Fibroblast of the conjunctiva (primary cell): ENCODE data around the gene FOXF2.

Experiments used
- DNase-seq: peaks from one replicate; pipeline ENCODE4 v3.0.0-alpha.2; 2010; ENCODE audit warnings: low read depth

FOXF2 gene

DNA sequence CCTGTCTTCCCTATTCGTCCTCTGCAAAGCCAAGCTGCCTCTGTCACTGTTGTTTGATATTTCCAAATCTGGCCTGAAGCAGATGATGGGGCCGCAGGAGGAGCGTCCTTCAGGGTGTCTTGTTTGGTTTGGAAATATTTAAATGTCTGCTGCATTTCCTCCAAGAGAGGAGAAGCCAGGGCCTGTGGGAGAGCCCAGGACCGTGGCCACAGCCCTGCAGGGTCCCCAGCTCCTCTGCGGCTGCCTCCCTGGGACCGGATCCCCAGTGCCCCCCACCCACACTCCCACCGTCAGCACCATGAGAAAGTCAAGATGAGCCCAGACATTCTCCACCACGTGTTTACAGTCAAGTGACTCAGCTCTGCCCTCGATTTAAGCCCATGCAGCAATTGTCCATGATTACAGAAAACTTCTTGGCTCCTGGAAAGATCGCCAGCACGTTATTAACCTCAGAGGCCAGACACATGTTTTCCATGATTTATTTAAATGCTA is 18.2 kb downstream of the FOXF2 start:
- DNase-seq: no peak

DNA sequence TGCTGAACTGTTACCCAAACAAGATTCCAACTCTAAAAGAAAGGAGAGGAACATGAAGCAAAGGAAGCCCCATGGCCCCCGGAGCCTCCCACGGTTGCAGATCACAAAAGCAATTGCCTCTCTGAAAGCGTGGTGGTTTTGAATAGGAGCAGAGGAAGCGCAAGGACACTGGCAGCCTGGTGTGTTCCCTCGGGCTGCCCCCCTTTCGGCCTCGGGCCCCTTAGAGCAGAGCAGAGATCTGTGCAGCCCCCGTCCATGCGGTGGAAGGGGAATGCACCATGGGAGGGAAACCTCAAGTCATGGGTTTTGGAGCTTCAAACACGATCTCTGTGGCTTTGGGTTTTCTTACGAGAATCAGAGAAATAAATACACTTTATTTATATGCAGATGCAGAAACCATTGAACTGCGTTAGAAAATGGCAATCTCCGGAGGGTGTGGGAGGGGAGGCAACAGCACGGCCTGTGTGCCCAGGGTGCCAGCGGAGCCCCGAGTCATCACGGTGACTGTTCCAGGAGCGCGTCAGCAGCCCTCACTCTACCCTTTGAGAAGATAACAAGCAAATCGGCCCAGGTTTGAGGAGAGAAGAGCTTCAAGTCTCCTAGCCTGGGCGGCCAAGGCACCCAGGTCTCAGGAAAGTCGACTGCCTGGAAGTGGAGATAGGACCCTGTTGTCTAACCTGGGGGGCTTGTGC is 20.5 kb downstream of the FOXF2 start:
- DNase-seq: no peak

DNA sequence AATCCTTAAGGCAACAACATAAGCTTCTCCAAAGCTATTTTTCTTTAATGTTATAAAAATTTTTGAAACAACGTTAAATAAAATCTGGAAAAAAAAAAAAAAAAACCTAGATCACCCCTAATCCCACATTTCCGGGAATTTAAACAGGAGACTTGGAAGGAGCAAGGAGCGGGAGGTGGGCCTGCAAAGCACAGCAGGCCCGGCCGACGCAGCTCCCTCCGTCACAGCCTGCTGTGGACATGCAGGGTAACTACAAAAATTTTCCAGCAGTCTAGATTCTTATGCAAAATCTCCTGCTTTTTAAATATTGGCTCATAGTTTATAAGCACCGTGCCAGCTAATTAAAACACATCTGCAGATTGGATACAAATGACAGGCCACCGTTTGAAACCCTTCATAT is 23.5 kb downstream of the FOXF2 start:
- DNase-seq: no peak

DNA sequence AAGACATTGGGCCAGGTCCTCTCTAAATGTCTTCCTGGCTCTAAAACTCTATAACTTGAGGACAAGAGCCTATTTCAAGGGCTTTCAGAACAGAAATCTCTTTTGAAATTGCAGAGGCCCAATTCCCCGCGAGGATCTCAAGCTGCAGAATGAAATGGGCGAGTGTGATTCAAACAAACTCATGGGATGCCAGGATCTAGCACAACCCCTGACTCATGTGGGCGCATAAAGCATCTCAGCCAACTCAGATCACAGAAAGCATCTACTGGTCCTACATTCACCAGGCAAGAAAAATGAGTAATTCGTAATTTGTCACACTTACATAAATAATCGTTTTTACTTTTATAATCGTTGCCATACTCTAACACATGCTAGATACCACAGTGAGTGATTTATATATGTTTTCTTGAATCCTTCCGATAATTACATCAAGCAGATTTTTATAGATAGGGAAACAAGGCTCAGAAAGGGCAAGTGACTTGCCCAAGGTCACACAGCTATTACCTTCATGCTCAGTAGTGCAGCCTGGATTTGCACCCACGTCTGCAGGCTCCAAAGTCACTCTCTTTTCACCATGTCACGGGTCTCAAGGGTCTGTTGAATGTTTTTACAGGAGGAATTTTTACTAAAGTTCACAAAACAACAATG is 26.2 kb downstream of the FOXF2 start:
- no peak for DNase-seq

DNA sequence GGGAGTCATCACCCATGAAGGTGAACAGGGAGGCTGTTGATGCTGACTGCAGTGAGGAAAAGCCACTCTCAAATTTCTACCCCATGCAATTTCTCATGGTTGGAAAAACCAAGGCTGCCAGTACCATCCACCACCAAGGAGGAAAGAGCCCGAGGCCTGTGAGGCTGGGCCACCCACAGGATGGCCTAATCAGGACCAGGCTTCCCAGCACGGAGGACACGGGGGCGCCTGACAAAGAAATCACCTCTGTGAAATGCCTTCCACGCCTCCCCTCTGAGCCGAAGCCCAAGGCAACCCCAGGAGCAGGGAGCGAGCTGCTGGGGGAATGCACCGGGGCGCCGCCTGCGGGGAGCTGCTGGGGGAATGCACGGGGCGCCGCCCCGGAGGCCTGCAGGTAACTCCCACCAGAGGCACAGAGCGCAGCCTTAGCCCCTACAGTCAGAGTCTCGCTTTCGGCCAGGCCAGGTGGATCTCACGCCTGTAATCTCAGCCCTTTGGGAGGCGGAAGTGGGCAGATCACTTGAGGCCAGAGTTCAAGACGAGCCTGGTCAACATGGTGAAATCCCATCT is 26.9 kb downstream of the FOXF2 start:
- no peak for DNase-seq

DNA sequence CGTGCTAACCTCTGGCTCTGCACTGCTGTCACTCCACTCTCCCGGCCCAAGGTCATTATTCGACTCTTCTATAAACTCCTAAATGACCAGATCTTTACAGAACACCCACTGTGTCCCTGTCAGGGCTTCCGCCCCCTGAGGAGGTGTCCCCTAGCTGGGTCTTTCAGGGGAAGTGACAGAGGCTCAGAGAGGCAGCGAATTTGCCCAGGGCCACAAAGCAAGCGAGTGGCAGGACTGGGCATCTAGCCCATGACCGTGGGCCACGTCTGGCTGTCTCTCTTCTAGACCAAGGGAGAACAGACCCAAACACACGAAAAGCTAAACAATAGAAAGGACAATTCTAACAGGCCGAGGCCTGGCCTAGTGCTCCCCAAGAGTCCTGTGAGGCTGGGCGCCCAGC is 27.4 kb downstream of the FOXF2 start:
- no peak for DNase-seq

DNA sequence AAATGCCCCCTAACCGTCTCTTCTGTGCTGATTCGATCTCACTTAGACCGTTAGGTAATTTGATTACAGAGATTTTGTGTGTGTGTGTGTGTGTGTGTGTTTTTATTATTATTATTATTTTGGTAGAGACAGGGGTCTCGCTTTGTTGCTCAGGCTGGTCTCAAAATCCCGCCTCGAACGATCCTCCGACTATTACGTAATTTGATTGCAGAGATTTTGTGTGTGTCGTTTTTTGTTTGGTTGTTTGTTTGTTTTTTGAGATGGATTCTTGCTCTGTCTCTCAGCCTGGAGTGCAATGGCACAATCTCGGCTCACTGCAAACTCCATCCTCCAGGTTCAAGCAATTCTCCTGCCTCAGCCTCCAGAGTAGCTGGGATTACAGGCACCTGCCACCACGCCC is 28.3 kb downstream of the FOXF2 start:
- DNase-seq: no peak

DNA sequence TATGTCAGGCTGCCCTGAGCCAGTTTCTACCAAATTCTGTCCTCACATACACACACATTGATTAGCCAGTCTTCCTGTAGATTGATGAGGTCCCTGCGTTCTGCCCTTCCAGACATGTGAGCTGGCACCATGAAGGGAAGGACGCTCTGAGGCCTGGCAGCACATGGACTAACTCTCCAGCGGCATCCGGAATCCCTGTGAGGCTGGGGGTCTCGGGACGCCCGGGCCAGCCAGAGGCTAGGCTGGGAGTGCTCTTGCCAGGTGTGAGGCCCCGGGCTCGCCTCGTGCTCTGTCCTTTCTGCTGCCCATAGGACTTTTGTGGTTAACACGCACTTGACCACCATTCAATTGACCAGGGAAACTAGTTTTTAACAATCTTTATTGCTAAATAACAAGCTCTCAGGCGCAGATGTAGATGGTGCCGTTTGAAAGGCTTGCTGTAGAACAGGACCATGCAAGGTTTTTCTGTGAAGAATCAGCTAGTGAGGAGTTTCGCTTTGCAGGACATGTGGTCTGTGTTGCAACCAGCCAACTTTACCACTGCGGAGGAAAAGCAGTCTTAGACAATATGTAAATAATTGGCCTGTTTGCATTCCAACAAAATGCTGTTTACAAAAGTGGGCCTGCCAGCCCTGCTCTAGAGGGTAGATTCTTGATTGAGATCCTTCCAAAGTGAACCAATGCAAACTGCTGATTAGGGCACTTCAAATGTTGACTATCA is 29.3 kb downstream of the FOXF2 start:
- DNase-seq: no peak

DNA sequence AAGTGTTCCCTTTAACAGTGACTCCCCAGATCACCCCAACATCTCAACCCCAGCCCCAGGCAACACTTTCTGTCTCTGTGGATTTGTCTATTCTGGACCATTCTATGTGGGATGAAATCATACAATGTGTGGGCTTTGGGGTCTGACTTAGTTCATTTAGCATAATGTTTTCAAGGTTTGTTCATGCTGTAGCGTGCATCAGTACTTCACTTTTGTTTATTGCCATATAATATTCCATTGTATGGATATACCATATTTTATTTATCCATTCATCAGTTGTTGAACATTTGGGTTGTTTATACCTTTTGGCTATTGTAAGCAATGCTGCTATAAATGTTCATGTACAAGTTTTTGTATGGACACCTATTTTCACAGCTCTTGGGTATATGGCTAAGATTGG is 31.0 kb downstream of the FOXF2 start:
- no peak for DNase-seq

DNA sequence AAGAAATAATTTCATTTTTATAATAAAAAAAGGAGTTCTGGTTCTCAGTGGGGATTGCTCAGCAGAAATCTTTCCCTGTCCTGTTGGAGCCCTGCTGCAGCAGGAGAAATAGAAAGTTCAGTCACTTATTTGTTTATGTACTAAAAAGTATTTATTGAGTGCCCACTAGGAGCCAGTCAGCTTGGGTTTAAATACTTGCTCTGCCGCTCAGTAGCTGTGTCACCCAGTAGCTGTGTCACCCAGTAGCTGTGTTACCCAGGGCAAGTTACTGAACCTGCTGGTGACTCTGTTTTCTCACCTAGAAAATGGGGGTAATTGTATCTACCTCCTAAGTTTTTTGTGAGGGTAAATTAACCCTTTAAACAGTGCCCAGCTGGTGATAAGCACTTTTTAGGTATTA is 32.9 kb downstream of the FOXF2 start:
- DNase-seq: no peak

DNA sequence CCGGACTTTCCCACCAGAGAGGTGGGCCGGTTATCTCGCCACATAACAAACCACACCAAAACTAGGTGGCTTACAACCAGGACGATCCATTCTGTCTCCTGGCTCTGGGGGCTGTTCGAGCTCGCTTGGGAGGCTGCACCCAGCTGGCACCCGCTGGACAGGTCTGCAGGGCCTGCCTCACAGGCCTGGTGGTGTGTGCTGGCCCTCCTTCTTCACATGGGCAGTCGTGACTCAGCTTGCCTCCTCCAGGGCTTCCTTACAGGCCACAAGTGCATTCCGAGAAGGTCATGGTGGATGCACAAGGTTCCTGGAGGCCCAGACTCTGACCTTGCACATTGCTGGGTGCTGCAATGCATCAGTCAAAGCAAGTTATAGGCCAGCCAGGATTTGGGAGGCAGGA is 34.2 kb downstream of the FOXF2 start:
- no peak for DNase-seq

DNA sequence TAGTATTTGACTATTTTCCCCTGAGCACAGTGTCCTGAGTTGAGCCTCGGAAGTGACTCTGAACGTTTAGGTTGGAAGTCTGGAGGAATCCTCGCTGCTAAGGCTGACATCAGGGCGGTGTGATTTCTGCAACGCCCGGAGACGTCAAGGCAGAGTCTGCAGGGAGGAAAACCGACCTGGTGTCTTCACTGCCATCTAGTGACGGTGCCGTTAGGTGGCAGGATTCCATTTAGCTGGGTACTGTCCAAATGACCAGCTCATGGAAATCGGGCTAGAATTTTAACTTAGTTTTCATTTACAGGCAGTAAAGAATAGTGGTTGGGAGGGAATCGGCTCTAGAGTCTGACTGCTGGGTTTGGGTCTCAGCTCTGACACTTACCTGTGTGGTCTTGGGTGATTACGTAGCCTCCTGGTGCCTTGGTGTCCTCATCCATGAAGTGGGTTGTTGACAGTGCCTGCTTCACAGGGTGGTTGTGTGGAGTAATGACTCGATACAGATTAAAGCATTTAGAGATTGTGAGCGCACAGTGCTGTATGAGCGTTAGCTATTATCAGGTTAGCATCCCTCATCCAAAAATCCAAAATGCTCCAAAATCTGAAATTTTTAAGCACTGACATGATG is 35.0 kb downstream of the FOXF2 start:
- DNase-seq: peak; percentile 41

DNA sequence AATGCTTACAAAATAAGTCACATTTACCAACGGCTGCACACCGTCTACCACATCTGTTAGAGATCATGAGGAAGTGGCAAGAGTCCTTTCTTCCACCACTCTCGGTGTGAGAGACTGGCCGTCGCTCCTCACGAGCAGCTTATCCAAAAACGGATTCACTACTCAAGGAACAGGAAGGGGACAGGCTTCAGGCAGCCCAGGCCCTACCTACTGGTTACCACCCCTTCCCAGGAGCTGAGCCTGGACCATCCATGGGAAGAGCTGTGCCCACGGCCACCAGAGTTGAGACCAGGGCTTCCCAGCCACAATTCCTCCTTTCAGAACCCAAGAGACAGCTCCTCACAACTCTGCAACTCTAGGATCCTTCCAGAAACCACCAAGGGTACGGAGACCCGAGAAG is 37.0 kb downstream of the FOXF2 start:
- no peak for DNase-seq

DNA sequence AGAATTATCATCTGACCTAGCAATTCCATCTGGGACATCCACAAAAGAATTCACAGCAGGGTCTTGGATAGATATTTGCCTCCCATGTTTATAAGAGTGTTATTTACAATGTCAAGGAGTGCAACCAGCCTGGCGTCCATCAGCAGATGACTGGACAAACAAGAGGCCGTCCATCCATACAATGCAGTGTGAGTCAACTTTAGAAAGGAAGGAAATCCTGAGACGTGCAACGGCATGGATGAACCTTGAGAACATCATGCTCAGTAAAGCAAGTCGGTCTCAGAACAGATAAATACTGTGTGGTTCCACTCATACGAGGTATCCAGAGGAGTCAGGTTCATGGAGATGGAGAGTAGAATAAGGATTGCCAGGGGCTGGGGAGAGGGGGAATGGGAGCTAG is 46.4 kb downstream of the FOXF2 start:
- no peak for DNase-seq

DNA sequence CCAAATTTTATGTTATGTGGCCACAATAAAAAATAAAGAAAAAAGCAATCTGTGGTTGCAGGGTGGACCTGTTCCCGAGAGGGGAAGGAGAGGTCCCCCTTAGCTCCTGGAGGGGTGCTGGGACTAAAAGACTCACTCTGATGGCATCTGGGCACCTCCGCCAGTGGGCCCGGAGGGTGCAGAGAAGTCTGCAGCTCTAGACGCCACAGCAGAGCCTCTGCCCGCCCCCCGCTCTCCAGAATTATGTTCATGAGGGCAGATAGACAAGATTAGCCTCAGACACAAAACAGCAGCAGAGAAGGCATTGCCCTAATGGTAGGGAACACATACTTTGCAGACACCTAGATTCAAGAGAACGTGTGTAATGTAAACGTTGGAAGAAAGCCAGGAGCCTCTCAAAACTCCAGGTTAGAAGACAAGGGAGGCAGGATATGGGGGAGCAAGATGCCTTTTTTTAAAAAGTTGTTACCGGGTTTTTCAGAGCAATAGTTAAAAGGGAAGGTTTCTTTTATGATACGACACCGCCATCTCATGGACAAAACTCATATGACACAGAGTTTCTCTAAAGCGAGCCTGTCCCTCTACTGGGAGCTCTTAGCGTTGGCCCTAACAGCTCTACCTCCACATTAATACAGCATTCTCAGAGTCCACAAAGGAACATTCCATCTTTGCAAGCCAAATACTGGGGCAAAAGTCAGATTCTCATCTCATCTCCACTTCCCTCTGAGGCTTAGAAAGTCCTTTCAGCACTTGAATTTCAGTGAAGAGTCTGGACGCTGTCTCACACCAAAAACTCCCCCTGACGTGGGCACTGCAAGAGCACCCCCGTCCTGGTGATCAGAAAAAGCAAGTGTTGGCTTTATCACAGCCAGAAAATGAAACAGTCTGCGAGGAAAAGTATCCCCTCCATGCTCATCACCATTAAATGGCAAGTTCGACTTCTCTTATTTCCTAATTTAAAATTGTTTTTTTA is 47.2 kb downstream of the FOXF2 start:
- peak; percentile 42 for DNase-seq

DNA sequence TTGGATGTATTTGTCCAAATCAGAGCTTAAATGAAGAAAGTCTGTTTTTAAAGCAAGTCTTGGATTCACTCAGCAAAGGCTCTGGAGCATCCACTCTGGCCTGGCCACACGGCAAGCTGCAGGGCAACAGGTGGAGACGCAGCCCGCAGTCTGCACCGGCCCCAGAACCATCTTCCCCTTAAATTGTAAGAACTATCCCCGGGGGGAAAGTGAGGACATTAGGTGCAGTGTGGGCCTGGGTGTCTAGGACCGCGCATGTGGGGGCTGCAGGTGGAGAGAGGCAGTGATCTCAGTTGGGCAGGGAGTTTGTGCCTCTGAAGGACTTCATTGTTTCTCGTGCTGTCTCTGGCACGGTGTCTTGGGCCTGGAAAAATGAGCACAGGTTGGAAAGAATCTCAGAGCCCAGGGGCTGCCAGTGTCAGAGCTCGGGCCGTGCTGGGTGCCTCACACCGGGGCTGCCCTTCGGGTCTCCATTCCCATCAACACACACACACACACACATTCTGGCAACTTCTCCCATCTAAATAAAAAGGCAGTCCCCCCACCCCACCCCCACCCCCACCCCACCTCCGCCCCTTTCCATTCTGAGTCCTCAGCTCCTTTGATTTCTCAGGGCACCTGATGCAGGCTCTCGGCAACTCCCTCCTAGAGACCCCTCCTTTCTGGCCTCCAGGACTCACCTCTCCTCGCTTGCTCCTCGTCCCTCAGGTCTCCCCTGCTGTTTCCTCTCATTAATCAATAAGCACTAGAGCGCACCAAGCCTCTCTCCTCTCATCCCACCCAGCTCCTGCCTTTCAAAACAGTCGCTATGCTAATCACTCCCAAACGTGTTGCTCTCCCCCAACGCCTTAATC is 48.4 kb downstream of the FOXF2 start:
- DNase-seq: no peak

DNA sequence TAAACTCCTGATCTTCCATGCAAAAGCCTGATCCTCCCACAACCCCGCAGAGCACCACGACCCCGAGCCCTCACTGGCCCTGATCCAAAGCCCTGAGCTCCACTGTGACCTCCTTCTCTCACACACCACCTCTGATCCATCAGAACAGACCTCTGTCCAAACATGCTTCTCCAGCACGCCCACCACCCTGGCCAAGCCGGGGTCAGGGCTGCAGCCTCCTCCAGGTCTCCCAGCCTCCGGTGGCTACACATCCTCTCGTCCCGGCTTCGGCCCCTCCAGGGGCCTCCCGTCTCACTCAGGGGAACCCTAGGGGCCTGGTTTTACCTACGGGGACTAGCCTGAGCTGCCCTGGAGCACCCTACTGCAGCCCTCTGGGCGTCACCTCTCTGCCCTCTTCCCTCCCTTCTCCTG is 49.1 kb downstream of the FOXF2 start:
- no peak for DNase-seq

DNA sequence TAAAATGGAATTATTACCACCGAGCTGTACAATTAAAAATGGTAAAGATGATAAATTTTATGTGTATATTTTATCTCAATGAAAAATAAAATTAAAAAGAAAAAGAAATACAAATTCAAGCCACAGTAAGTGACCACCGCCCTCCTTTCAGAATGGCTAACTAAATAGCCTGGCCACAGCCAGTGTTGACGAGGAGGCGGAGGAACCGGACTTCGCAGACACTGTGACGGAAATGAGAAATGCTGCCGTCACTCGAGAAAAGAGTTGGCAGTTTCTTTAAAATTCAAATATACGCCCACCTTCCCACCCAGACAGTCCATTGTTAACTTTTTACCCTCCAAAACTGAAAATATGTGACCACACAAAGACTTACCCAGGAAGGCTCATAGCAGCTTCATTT is 50.0 kb downstream of the FOXF2 start:
- DNase-seq: no peak

DNA sequence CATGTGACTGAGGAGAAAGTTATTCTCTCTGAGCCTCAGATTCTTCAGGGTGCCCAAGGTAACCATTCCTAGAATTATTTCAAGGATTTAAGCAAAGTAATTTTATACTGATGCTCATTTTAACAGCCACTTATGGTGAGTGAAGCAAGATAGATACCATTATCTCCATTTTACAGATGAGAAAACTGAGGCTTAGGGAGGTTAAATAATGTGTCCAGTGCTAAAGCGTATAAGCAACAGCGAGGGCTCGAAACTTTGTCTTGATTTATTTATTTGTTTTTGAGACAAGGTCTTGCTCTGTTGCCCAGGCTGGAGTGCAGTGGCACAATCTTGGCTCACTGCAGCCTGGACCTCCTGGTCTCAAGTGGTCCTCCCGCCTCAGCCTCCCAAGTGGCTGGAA is 53.6 kb downstream of the FOXF2 start:
- no peak for DNase-seq
